GM12874 (cell line): ENCODE measurements around the gene ZNF813.

Source experiments
- TF ChIP-seq, protein P1 (sequence below): IDR thresholded peaks from 2 replicates; pipeline ENCODE4 v1.5.1; 2011; ENCODE audit warnings: low read depth, mild to moderate bottlenecking, control low read depth, low read length, moderate library complexity; ENCODE audit not compliant: insufficient read depth

ZNF813 gene

DNA sequence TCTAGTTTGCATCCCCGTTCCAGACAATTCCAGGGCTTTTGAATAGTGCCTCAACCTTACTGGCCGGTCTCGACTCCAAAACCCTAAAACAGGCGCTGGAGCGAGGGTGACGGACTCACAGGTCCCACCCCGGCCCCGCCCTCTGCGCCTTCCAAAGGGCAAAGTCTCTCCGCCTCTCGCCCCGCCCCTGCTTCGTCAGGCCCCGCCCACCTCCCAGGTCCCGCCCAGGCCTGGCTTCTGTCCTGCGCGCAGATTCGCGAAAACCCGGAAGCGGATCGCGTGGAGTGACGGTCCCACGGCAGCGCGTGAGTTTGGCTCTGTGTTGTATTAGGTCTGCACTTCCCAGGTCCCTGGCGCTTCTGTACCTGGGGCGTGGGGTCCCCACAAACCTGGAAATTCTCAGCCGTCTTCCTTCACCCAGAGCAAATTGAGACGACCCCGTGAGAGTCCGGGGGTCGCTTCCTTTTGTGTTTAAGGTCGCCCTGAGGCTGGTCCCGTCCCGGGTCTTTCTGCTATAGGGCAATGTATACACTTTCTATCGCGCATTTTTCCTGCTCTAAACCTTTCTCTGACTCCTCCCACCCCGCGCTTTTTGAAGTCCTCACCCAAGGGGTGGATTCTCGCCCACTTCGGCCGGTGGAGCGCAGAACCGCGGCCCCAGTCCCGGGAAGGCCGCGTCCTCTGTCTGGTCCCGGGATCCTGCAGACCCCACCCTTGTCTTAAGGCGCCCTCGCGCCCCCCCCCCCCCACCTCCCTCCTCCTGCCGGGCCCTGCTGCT, at the start of gene ZNF813:
Gene ZNF813 (plus strand): TSS at position 249 of the 778 bp plus-strand sequence. CDS start 16,090 bp downstream, outside the sequence.
- TF ChIP-seq, protein P1, sequence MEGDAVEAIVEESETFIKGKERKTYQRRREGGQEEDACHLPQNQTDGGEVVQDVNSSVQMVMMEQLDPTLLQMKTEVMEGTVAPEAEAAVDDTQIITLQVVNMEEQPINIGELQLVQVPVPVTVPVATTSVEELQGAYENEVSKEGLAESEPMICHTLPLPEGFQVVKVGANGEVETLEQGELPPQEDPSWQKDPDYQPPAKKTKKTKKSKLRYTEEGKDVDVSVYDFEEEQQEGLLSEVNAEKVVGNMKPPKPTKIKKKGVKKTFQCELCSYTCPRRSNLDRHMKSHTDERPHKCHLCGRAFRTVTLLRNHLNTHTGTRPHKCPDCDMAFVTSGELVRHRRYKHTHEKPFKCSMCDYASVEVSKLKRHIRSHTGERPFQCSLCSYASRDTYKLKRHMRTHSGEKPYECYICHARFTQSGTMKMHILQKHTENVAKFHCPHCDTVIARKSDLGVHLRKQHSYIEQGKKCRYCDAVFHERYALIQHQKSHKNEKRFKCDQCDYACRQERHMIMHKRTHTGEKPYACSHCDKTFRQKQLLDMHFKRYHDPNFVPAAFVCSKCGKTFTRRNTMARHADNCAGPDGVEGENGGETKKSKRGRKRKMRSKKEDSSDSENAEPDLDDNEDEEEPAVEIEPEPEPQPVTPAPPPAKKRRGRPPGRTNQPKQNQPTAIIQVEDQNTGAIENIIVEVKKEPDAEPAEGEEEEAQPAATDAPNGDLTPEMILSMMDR = no peak

DNA sequence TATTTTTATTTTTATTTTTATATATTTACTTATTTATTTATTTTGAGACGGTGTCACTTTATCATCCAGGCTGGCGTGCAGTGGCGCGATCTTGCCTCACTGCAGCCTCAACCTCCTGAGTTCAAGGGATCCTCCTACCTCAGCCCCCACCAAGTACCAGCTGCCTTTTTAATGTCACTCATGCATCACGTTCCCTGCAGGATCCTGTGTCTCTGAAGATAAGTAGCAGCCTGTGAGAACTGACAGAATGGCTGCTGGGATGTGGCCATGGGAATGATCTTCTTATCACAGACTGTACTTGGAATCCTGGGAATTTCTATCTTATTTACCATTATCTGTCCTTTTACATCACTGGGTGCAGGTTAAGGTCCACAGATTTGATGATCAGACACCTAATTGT, 45.0 kb upstream of the ZNF813 start:
- TF ChIP-seq, protein P1 = no peak

DNA sequence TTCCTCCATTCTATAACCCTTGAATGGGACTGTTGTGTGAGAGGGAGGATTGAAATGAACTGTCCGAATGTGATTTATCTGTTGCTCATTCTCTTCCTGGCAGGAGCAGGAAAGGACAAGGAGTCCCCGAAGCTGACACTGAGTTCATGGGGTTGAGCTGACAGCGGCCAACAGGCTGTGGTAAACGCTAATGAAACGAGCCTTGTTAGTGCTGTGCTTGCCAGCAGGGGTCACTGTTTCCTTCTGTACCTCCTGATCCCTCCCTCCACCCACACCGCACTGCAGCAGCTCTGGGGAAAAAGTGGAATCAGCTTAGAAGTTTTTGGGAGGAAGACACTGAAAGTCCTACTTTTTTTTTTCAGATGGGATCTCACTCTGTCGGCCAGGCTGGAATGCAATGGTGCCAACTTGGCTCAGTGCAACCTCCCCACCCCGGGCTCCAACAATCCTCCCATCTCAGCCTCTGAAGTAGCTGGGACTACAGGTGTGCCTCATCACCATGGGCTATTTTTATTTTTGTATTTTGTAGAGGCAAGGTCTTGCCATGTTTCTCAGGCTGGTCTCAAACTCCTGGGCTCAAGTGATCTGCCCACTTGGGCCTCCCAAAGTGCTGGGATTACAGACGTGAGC, 42.5 kb upstream of the ZNF813 start:
- TF ChIP-seq, protein P1 = peak; percentile 71

DNA sequence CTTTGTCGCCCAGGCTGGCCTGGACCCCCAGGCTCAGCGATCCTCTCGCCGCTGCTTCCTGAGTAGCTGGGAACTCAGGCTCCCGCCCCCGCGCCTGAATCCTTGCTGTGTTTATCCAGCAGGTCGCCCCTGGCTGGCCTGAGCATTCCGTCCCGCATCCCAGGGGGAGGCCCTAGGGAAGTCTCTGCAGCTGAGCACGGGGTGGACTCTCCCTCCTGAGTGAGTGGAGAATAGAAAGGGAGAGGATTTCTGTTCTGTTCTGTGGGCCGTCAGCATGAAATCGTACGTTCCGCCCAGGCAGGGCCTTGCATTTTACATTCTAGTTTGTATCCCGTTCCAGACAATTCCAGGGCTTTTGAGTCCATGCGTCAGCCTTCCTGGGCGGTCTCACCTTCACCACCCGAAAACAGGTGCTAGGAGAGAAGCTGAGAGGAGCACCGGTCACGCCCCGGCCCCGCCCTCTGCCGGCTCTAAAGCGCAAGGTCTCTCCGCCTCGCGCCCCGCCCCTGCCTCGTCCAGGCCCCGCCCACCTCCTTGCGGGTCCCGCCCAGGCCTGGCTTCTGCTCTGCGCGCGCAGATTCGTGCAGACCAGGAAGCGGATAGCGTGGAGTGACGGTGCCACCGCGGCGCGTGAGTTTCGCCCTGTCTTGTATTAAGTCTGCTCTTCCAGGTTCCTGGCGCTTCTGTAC, 36.0 kb upstream of the ZNF813 start, which contains the start of gene ZNF761:
Gene ZNF761 (plus strand): TSS at position 586 of the 689 bp plus-strand sequence. CDS start 15,285 bp downstream, outside the sequence.
- TF ChIP-seq, protein P1 = peak; percentile 40; the same call in 1 of the 2 replicates

DNA sequence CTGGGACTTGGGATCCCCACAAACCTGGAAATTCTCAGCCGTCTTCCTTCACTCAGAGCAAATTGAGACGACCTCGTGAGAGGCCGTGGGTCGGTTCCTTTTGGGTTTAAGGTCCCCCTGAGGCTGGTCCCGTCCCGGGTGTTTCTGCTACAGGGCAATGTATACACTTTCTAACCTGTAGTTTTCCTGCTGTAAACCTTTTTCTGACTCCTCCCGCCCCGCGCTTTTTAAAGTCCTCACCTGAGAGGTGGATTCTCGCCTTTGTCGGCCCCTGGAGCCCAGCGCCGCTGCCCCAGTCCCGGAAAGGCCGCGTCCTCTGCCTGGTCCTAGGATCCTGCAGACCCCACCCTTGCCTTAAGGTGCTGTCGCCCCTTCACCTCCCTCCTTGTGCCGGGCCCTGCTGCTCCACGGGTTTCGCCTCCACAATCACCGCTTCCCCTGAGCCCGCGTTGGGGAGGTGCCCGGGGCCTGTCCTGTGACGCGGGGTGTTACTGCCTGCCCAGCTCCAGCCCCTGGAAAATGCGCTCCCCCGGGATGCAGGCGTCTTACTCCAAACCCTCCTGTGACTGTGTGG, 35.4 kb upstream of the ZNF813 start:
- TF ChIP-seq, protein P1 = no peak

DNA sequence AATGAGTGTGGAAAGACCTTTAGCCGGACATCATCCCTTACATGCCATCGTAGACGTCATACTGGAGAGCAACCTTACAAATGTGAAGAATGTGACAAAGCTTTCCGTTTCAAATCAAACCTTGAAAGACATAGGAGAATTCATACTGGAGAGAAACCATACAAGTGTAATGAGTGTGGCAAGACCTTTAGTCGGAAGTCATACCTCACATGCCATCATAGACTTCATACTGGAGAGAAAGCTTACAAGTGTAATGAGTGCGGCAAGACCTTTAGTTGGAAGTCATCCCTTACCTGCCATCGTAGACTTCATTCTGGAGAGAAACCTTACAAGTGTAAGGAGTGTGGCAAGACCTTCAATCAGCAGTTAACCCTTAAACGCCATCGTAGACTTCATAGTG, 11.7 kb upstream of the ZNF813 start:
- TF ChIP-seq, protein P1 = no peak

DNA sequence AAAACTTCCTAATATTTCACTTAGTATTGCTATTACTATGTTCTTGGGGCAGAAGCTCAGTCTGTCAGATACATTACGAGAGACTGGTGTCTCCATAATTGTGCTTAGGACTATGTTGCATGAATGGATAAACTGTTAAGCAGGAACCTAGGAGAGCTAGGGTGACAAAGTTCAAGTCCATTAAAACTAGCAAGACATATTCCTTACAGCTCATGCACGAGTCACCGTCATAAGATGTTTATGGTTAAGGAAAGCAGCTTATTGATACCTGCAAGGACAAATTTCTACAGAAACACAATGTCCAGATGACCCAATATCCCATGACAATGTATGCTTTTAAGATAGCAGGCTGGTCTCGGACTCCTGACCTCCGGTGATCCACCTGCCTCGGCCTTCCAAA, 5.7 kb upstream of the ZNF813 start:
- TF ChIP-seq, protein P1 = no peak
